ENCODE results near the gene FAM210A.
"Not testable (repeated sequence)": the region's sequence is repeated elsewhere in the genome, so short reads cannot be mapped to it uniquely, and the experiment has no call there.

FAM210A gene

DNA sequence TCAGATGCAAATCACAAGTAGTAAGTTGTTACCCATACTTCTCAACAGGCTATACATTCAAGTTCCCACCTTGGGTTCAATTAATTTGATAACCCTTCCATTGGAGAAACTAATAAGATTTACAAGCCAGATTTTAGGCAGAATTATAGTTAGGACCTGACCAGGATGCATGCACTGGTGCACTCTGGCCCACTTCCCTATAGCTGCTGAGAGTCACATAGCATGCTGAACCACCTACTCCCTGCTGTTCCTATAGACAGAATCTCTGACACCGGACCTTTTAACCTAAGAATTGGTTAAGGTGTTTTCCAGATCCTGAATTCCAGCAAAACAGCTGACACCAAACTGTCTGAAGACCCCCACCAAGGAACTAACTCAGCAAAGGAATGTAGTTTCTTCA, 26.2 kb downstream of the FAM210A start:
- DNase-seq, result no peak

DNA sequence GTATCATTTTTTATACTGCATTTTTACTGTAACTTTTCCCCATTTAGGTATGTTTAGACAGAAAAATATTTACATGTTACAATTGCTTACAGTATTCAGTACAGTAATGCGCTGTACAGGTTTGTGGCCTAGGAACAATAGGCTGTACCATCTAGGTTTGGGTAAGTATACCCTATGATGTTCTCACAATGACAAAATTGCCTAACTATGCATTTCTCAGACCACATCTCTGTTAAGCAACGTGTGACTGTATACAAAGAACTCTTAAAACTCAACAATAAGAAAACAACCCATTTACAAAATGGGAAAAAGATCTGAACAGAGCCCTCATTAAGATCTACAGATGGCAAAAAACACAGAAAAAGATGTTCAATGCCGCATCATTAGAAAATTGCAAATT, 29.4 kb downstream of the FAM210A start:
- DNase-seq, result no peak

GRCh38 chr18:13695337-13695736, 31.0 kb downstream of the FAM210A start:
- DNase-seq, result not testable (repeated sequence)

DNA sequence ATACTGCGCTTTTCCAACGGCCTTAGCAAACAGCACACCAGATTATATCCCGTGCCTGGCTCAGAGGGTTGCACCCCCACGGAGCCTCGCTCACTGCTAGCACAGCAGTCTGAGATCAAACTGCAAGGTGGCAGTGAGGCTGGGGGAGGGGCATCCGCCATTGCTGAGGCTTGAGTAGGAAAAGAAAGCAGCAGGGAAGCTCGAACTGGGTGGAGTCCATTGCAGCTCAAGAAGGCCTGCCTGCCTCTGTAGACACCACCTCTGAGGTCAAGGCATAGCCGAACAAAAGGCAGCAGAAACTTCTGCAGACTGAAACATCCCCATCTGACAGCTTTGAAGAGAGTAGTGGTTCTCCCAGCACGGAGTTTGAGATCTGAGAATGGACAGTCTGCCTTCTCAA, 36.3 kb downstream of the FAM210A start:
- not testable (repeated sequence) for DNase-seq

DNA sequence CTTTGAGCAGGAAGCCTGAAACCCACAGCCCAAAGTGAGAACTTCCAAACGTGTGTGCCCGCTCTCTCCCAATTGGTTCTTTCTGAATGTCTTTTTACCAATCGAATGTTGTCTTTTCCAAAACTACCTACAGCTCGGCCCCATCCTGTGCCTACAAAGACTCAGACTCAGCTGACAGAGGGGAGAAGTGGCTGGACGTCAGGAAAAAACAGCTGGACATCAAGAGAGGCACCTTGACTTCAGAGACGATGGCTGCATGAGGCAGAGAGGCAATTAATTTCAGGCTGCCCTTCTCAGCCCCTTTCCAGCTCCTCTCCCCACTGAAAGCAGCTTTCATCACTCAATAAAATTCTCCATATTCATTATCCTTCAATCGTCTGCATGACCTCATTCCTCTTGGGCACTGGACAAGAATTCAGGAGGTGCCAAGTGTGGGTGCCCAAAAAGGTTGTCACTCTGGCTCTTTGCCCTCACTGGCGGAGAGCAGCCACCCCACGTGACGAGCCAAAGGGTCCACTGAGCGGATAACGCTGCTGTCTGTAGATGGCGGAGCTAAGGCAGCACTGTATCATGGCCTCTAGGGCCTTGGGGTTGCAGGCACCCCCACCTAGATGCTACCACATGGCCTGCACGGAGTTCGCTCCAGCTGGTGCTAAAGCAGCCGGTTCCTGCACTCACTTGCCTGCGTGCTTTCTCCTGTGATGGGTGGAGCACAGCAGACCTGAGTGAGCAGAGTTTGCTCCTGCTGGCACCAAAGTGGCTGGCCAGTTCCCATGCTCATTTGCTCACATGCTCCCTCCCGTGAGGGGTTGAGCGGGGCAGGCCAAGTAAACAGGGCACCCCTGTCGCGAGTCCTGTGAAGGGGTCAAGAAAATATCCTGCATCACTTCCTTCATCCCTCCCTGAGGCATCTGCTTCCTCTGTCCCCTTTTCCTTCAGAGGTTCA, 37.9 kb downstream of the FAM210A start:
- DNase-seq, result no peak

- DNase-seq, result no peak
These were observed 41.8 kb downstream of the FAM210A start for GRCh38 chr18:13684546-13684945.

- no peak for DNase-seq
These were observed 44.7 kb downstream of the FAM210A start for GRCh38 chr18:13681701-13682100.

GRCh38 chr18:13680612-13681011, 45.7 kb downstream of the FAM210A start:
- no peak for DNase-seq

- not testable (repeated sequence) for DNase-seq
These were observed 49.0 kb downstream of the FAM210A start for GRCh38 chr18:13677350-13677749.

DNA sequence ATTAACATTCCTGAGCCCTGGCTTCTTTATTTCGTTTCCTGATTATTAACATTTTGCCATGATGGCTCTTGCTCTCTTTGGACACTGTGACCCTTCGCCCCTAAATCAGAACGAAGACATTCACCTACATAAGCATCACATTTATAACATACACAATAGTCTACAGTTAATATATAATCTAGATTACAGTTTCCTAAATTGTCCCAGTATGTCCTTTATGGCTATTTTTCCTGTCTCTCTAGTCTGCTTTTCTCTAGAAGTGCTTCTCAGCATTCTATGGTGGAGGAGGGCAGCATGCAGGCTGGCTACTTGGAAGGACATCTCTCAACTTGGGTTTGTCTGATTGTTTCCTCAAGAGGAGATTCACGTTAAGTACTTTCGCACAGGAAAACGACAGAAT, 49.9 kb downstream of the FAM210A start:
- DNase-seq, result no peak

- DNase-seq, result no peak
These were observed 53.7 kb downstream of the FAM210A start for GRCh38 chr18:13672657-13673056.

DNA sequence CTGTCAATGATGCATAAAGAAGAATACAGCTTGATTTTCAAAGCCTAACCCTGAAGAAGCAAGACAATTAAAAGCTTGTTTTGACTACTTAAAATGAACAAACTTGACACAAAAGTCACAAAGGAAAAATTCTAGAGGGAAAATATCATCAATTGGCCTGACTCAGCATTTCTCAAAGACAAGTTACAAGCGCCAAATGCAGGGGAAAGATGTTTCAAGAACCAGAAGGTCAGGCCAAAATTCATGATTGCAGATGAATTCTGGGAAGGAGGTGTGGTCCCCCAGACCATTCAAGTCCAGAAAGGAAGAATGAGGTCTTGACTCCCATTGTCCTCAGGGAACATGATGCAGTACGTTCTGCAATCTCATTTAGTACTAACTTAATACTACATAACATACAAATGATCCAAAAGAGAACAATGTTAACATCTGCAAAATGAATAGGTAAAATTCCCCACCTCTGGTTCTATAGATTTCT, 64.5 kb downstream of the FAM210A start:
- no peak for DNase-seq

- DNase-seq, result no peak
These were observed 65.1 kb downstream of the FAM210A start for GRCh38 chr18:13661051-13661778.

- DNase-seq, result no peak
These were observed 65.8 kb downstream of the FAM210A start for GRCh38 chr18:13660510-13660909.

DNA sequence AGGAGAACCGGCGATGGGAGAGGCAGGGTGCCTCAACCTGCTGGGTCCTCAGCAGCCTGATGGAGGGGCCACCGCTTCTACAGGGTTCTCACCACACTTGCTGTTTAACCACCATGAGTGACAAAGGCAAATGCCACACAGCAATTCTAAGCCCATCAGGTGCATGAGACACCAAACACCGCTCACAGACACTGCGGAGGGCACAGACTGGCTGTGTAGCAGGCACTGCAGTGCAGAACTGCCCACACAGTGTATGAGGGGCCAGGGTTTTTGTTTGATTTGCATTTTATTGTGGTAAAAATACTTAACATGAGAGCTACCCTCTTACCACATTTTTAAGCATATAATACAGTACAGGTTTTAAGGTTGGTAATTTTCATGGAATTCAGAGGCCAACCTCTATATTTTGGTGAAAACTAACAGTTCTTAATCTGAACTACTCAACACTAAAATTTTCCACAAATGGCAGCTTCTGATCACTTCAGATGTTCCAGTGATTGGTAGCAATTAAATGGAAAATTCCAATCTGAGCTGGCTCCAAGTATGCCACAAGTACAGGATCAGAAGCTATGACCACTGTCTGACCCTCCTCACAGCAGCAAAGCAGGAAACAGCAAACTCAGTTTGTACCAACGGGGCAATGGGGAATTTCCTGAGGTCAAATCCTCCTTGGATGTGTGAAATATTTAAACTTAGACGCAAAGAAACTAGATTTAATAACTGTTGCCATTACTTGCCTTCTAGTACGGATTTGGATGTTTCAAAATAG, 67.7 kb downstream of the FAM210A start:
- DNase-seq, result no peak

GRCh38 chr18:13657974-13658373, 68.4 kb downstream of the FAM210A start:
- no peak for DNase-seq

DNA sequence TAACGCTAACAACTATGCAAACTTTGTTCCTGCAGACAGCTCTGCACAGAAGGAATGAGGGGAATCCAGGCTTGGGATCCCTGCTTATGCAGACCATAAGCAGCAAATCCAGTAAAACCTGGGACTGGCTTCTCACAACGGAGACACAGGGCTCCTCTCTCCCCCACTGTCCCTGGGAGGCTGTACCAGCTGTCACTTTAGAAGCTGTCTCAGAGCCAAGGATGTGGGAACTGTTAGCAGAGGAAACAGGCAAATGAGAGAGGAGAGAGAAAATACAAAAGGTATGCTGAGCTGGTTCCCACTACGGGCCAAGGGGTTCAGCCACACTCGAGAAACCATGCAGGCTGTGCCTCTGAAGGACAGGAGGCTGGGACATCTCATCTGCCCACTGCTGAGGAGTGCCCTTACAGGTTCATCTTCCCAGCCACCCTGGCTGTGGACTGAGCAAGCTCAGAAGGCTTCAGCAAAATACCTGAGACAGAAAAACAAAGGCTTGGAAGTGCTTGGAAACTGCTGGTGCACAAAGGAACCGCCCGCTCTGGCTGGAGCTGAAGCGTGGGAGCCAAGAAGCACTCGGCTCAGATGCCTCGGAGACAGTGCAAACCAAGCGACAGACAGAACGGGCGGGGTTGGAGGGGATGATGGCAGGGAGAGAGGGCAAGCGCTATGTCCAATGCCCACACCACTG, 72.5 kb downstream of the FAM210A start:
- DNase-seq, result no peak

GRCh38 chr18:13649397-13650390, 76.7 kb downstream of the FAM210A start:
- DNase-seq, result no peak

GRCh38 chr18:13647761-13648160, 78.6 kb downstream of the FAM210A start:
- DNase-seq, result no peak

DNA sequence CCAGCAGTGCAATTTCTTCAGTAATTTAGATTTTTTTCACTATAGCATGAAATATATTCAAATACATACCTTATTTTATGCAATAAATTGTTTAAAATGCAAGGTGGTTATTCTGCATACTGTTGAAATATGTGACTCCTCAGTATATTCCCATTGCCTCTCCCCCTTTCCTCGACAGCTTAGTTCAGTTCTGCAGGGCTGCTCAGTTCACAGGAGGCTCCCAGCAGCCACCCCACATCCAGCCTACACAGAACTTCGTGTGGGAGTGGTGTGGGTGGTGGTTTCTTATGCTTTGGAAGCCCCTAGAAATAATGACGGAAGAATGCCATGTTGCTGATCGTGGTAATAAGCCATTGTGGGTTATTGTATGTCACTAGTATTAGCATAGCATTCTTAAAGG, 79.7 kb downstream of the FAM210A start:
- DNase-seq, result no peak

GRCh38 chr18:13645093-13645492, 81.3 kb downstream of the FAM210A start:
- no peak for DNase-seq

Measured in left hindlimb (tissue), 1 donor.